ENCODE measurements around the gene CNN2.

Gene CNN2

GRCh38 chr19:1052349-1052975 lies 26.1 kb downstream of the CNN2 start:
- FAIRE-seq: no peak

GRCh38 chr19:1053176-1054101 lies 27.0 kb downstream of the CNN2 start:
- no peak for FAIRE-seq

GRCh38 chr19:1054102-1055027 lies 28.0 kb downstream of the CNN2 start:
- FAIRE-seq: no peak

- FAIRE-seq: no peak
Measured at GRCh38 chr19:1055028-1055425, 28.6 kb downstream of the CNN2 start.

GRCh38 chr19:1055886-1056620 lies 29.6 kb downstream of the CNN2 start:
- no peak for FAIRE-seq

- FAIRE-seq: no peak
Measured at GRCh38 chr19:1057176-1057855, 30.9 kb downstream of the CNN2 start.

GRCh38 chr19:1058112-1058511 lies 31.7 kb downstream of the CNN2 start:
- no peak for FAIRE-seq

- FAIRE-seq: no peak
Measured at GRCh38 chr19:1060689-1061088, 34.3 kb downstream of the CNN2 start.

GRCh38 chr19:1061987-1062386 lies 35.6 kb downstream of the CNN2 start:
- no peak for FAIRE-seq

GRCh38 chr19:1062387-1063029 lies 36.1 kb downstream of the CNN2 start:
- FAIRE-seq: no peak

- no peak for FAIRE-seq
Measured at GRCh38 chr19:1063030-1063908, 36.9 kb downstream of the CNN2 start.

- FAIRE-seq: no peak
Measured at GRCh38 chr19:1063909-1064660, 37.7 kb downstream of the CNN2 start.

- no peak for FAIRE-seq
Measured at GRCh38 chr19:1064661-1065605, 38.5 kb downstream of the CNN2 start.

- FAIRE-seq: no peak
Measured at GRCh38 chr19:1065606-1066109, 39.2 kb downstream of the CNN2 start.

- FAIRE-seq: no peak
Measured at GRCh38 chr19:1066251-1066747, 39.9 kb downstream of the CNN2 start.

- no peak for FAIRE-seq
Measured at GRCh38 chr19:1066748-1067340, 40.4 kb downstream of the CNN2 start, which contains the start of gene ARHGAP45. Gene ARHGAP45, plus strand, starts transcription at chr19:1067167. Its CDS starts 239 bp downstream, at chr19:1067406.

GRCh38 chr19:1067341-1067957 lies 41.0 kb downstream of the CNN2 start:
- FAIRE-seq: no peak

Measured in TTC549 (cell line).